SH-SY5Y (cell line): Measurements from ENCODE around the gene PSMC3IP.

Experiments used
- GATA2 ChIP-seq: IDR thresholded peaks from 2 replicates; pipeline ENCODE4 v1.6.1; 2011; ENCODE audit warnings: mild to moderate bottlenecking, low read depth, low read length
- GATA3 ChIP-seq: IDR thresholded peaks from 2 replicates; pipeline ENCODE4 v1.6.1; 2011; ENCODE audit warnings: low read depth, mild to moderate bottlenecking, low read length, moderate library complexity

GRCh38 chr17:42530952-42531454, 46.5 kb downstream of the PSMC3IP start:
- TF ChIP-seq GATA2 (no peak), GATA3 (no peak)
